Measurements from ENCODE around the gene OPN1SW. TPM values are rescaled to one million over a fixed set of nuclear protein-coding genes. Genes with fewer than 3 reads are reported as not detected.
A peak's percentile ranks its signal among the peaks of the same experiment; 100 is the strongest.

OPN1SW gene
- polyA plus RNA-seq, 1 experiment, result not detected

DNA sequence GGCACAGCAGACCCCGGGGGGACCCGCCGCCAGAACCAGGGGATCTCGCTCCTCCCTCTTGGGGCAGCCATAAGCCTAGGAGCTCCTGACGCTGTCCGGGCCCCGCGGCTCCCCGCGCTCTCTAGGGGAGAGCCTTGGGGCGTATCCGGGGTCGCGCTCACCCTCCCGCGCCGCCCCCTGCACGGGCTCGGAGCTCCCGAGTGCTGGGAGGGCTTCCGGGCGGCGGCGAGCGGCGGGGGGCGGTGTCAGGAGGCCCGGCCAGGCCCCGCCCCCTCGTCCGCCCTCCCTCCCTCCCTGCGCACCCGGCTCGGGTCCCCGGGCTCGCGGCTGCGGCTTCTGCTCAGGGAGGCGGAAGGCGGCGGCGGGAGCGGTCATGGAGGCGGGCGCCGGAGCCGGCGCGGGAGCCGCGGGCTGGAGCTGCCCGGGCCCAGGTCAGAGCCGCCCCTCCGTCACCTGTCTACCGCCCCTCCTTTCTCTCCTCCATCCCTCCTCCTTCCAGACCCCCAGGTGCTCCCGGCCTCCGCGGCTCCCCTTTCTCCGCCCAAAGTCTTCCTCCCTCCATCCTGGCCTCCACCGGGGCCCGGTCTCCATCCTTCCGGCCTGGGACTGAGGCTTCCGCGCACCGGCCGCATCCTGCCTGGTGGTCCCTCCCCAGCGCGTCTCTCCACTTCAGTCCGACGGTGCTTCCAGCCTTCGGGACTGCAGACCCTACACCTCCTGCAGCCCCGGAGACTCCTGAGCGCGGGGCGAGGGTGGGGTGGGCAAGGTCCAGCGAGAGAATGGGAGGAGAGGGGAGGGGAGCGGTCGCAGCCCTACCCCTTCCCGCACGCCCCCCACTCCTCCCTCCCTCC is 15.8 kb upstream of the OPN1SW start, which contains the start of gene CCDC136:
Gene CCDC136, plus strand, starts transcription at position 848 of the 851 bp plus-strand sequence. CDS start 444 bp downstream, outside the sequence.
- no peak for DNase-seq (ENCODE audit: low read depth, low spot score)
- H3K27me3 ChIP-seq (ENCODE audit: control insufficient read depth, insufficient read depth, low read length), result peaks cover 18% of the 10 kb centered on the region
- no peaks in the 10 kb centered on the region; the same call in 1 of the 2 replicates for H3K9me3 ChIP-seq (ENCODE audit: control insufficient read depth, insufficient read depth, low read length)
- H3K27ac ChIP-seq (ENCODE audit: low read depth, low read length), result no peak within 1 kb of the TSS
- CTCF ChIA-PET, result no interaction called here
- TF ChIP-seq, protein P1, sequence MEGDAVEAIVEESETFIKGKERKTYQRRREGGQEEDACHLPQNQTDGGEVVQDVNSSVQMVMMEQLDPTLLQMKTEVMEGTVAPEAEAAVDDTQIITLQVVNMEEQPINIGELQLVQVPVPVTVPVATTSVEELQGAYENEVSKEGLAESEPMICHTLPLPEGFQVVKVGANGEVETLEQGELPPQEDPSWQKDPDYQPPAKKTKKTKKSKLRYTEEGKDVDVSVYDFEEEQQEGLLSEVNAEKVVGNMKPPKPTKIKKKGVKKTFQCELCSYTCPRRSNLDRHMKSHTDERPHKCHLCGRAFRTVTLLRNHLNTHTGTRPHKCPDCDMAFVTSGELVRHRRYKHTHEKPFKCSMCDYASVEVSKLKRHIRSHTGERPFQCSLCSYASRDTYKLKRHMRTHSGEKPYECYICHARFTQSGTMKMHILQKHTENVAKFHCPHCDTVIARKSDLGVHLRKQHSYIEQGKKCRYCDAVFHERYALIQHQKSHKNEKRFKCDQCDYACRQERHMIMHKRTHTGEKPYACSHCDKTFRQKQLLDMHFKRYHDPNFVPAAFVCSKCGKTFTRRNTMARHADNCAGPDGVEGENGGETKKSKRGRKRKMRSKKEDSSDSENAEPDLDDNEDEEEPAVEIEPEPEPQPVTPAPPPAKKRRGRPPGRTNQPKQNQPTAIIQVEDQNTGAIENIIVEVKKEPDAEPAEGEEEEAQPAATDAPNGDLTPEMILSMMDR (IDR thresholded peaks at IDR 0.05; ENCODE audit: low read depth, low read length), result no peak
- H3K4me3 ChIP-seq (ENCODE audit: low read depth, low read length), result peak within 1 kb of the TSS; percentile 80
- POLR2A ChIA-PET, result interaction anchor here (1.0 to 1.1 kb wide), 3 partner anchors 20 to 41 kb away, joined by 3 to 16 read pairs (median 3); no protein-coding TSS in a partner anchor

DNA sequence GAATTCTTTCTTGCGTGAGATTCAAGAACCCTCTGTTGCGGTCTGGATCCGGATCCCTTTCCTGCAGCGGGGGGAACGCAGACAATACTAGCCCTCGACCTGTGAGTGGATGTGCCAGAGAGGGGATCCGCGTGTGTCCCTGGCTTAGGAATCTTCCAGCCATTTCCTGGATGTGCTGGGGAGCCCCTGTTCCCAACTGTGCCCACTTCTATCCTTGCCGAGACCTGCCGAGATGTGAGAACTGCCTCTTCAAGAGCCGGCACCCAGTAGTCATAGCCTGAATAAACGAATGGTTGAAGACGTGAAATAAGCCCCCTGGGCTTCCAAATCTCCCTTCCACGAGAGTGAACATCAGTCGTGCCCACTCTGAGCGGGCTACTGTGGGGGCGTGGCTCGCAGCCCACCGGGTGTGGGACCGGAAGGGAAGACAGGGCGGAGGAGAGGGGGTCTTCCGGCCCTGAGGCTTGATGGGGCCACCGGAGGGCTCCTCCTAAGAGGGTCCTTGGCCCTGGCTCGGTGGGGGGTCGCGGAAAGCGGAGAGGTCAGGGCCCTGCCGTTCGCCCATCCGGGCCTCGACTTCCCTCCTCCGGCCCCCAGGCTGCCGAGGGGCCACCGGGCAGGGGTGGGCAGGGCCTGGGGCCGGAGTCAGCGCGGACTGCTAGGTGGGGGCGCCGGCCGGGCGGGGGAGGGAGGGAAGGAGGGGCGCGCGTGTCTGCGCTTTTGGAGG is 14.9 kb upstream of the OPN1SW start:
- Histone ChIP-seq H3K4me3 (ENCODE audit: low read depth, low read length) (peak overlapping the region; percentile 80), H3K9me3 (ENCODE audit: control insufficient read depth, insufficient read depth, low read length) (no peaks in the 10 kb centered on the region; the same call in 1 of the 2 replicates), H3K27me3 (ENCODE audit: control insufficient read depth, insufficient read depth, low read length) (peaks cover 22% of the 10 kb centered on the region), H3K27ac (ENCODE audit: low read depth, low read length) (no peak overlapping the region)
- ChIA-PET POLR2A (interaction anchor here (1.0 to 1.1 kb wide), 3 partner anchors 19 to 42 kb away, joined by 3 to 16 read pairs (median 3); no protein-coding TSS in a partner anchor), CTCF (no interaction called here)
- DNase-seq (ENCODE audit: low read depth, low spot score), result no peak
- TF ChIP-seq, protein P1 (IDR thresholded peaks at IDR 0.05; ENCODE audit: low read depth, low read length), result no peak

DNA sequence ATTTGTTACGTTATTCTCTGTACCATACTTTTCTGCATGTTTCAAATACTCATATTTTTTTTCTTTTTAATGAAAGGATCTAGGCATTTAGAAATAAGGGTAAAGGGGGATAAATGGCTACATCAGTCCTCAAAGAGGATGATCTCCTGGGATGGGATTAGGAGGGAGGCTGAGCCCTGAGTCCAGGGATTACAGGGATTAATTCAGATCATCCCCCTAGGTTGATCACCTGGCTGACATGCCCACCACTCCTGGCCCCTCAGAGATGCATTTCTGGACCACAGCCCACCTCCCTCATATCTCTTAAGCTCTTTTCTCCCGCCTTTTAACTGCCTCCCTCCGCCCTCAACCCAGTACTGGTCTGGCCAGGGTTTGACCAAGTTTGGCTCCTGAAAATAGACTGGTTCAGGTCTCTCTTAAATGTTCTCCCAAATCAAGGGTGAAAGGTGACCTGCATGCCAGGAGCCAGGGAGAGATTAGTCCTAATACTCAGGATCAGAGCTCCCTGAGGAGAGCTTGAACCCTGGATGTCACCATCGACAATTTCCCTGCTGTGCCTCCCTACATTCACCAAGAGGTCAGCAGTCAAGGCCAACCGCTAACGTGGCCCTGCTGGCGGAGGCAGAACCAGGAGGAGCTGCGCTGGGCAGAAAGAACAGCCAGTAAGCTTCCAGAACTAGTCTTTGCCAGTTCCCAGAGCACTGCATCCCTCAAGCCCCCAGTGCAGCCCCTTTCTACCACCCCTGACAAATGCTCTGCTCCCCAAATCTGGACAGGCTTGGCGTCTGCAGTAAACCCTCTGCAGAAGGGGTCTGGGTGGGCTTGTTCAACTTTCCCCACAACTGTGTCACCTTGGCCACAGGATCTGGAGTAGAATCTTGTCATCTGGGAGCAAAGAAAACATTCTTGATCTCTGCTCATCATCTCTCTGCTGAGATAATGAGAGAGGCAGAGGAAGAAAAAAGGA is 13.1 kb upstream of the OPN1SW start:
- CTCF ChIA-PET, result no interaction called here
- no peak for DNase-seq (ENCODE audit: low read depth, low spot score)
- TF ChIP-seq, protein P1 (IDR thresholded peaks at IDR 0.05; ENCODE audit: low read depth, low read length), result no peak
- POLR2A ChIA-PET, result interaction anchor here (1.1 kb wide), 1 partner anchor 43 kb away, joined by 7 read pairs; no protein-coding TSS in a partner anchor
- Histone ChIP-seq H3K4me3 (ENCODE audit: low read depth, low read length) (no peak overlapping the region), H3K27ac (ENCODE audit: low read depth, low read length) (no peak overlapping the region), H3K27me3 (ENCODE audit: control insufficient read depth, insufficient read depth, low read length) (peaks cover 25% of the 10 kb centered on the region), H3K9me3 (ENCODE audit: control insufficient read depth, insufficient read depth, low read length) (no peaks in the 10 kb centered on the region; the same call in 1 of the 2 replicates)

DNA sequence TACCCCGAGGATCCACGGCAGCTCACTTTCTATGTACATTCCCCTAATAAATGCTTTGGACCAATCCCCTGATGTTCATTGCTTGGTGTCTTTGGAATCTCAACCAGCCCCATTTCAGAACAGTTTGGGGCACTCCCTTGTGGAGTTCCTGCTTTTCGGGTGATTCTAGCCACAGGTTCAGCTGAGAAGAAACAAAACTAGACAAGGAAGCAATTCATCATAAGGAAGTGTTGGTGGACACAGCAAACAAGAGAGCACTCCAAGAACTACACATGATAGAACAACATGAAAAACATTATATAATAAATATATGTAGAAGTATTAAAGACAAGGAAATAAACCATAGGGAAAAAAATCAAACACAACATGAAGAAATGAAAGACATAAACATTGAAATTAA is 10.1 kb upstream of the OPN1SW start:
- no peaks in the 10 kb centered on the region for H3K9me3 ChIP-seq (ENCODE audit: control insufficient read depth, insufficient read depth, low read length)
- DNase-seq (ENCODE audit: low read depth, low spot score), result no peak
- CTCF ChIA-PET, result no interaction called here
- H3K27ac ChIP-seq (ENCODE audit: low read depth, low read length), result no peak overlapping the region
- H3K4me3 ChIP-seq (ENCODE audit: low read depth, low read length), result no peak overlapping the region
- H3K27me3 ChIP-seq (ENCODE audit: control insufficient read depth, insufficient read depth, low read length), result peaks cover 25% of the 10 kb centered on the region
- POLR2A ChIA-PET, result no interaction called here
- TF ChIP-seq, protein P1 (IDR thresholded peaks at IDR 0.05; ENCODE audit: low read depth, low read length), result no peak

Measured in AG04450 (cell line).